GM18511 (cell line): ENCODE data around the gene MAP1LC3B.
"Not testable (repeated sequence)": the region's sequence is repeated elsewhere in the genome, so short reads cannot be mapped to it uniquely, and the experiment has no call there.

Source experiments
- ATAC-seq: cut with Tn5 transposase; IDR thresholded peaks from one replicate; pipeline ENCODE4 v1.9.1; 2021; ENCODE audit warnings: mild to moderate bottlenecking, moderate library complexity; ENCODE audit not compliant: unreplicated experiment

MAP1LC3B gene

DNA sequence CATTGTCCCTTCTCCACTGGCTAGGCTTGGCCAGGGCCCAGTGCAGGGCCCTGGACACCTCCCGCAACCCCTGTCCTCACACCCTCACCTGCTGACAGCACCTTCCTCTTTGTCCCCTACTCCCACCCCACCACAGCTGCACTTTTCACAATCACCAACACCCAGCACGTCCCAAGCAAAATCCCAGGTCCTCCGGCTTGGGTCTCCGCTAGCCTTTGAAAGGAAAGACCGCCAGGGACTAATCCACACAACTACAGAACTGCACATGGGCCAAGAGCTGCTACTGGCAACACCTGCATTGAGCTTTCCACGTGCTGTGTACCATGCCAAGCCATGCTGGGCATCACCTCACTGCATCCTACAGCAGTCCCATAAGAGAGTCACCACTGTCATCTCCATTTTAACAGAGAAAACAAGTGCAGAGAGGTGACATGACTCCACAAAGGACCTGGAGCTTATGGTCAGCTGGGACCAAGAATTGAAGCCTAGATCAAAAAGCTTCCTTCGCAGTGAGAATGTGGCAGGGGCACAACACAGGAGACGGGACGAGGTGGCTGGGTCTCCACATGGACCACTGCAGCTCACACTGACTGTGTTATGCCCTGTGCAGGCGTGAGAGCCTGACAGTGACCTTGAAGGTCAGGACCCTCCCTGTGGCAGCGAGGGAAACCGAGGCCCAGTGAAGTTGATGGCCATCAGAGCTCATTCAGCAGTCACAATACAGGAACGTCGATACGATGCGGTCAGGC is 31.1 kb upstream of the MAP1LC3B start:
- no peak for ATAC-seq

DNA sequence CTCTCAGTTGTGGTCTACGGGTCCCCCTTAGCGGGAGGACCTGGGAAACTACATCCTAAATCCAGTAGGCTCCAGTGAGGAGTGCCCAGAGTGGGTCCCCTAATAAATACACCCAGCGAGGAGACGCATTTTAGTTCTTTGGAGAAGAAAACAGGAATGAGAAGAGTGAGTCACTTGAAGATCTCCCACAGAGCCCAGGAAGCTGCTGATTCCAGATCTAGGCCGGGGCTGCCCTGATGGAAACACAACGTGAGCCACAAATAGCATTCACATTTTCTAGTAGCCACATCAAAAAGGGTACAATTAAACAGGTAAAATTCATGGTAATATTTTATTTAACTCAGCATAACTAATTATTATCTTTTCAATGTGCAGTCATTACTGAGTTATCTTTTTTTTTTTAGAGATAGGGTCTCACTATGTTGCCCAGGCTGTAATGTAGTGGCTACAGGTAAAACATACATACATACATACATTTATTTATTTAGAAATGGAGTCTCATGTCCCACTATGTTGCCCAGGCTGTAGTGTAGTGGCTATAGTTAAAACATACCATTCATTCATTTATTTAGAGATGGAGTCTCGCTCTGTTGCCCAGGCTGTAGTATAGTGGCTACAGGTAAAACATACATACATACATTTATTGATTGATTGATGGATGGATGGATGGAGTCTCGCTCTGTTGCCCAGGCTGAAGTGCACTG is 30.1 kb upstream of the MAP1LC3B start:
- ATAC-seq: no peak

GRCh38 chr16:87362828-87363559 is 29.1 kb upstream of the MAP1LC3B start:
- ATAC-seq: not testable (repeated sequence)

- ATAC-seq: no peak
Observed at GRCh38 chr16:87363771-87364455, 28.2 kb upstream of the MAP1LC3B start.

- no peak for ATAC-seq
Observed at GRCh38 chr16:87365021-87365713, 27.0 kb upstream of the MAP1LC3B start.

- ATAC-seq: no peak
Observed at GRCh38 chr16:87366288-87366687, 25.8 kb upstream of the MAP1LC3B start.

GRCh38 chr16:87366930-87367329 is 25.2 kb upstream of the MAP1LC3B start:
- ATAC-seq: no peak

- ATAC-seq: no peak
Observed at GRCh38 chr16:87367529-87367928, 24.6 kb upstream of the MAP1LC3B start.

DNA sequence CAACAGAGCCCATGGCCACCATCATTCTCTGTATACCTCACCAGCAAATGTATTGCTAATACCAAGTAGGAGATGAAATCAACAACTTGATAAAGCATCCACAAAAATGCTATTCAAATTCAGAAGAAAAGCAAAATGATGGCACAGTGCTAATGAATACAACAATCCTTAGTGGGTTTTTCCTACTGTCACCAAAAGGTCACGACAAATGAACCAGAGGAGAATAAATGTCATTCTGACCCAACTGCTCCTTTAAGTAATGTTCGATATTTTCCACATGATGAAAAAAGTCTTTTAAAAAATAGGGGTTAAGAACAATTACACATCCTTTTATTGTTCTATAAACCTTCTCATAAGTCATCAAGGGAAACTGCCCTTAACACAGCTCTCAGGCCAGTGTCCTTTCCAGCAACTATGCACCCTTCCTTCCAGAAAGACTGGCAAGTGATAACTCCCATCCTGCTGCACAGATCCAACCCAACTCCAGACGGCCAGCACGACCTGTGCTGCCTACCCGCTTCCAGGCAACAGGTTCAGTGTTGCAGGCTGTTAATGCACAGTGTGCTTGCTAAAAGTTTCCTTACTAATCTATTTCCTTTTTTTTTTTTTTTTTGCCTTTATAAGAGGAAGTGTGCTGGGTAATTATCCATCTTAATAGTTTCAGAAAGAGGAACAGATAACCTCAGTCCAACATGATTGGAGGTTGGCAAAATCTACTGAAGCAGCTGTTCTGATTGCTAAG is 23.9 kb upstream of the MAP1LC3B start:
- ATAC-seq: no peak

GRCh38 chr16:87369117-87369765 is 22.9 kb upstream of the MAP1LC3B start:
- ATAC-seq: no peak

DNA sequence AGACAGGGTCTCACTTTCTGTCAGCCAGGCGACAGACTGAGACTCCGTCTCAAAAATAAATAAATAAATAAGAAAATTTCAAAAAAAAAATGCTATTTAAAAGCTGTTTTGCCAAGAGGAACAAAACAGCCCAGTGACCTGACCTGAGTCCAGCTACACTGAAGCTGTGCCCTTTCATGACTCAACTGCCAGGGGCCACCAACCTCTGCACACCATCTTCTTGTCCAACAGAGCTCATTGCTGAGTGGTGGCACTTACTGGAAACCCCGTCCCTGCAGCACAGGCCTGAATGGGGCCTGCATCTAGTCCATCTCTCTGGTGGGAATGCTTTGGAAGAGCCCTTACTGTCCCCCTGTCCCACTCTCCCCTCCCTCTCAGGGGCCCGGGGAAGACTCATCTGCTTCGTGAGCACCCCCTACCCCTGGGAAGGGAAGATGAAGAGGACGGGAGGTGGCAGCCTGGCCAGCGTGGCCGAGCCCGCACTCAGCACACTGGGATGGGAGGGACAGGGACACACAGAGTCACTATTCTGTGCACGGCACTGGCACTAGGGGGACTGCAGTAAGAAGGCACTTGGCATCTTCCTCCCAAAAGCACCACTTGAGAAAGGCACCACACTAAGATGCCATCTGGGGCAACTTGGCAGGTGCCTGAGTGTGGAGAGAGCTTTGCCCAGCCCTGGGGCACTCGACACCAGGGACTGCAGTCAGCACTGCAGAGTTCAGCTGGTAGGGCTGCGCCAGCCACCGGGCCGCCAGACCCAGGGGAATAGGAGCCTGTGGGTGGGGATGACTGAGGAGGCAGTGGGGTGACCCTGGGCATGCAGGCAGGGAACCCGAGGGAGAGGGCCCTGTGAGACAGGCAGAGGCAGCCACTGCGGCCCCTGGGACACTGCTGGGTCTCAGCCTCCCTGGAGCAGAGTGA is 22.1 kb upstream of the MAP1LC3B start:
- ATAC-seq: no peak

DNA sequence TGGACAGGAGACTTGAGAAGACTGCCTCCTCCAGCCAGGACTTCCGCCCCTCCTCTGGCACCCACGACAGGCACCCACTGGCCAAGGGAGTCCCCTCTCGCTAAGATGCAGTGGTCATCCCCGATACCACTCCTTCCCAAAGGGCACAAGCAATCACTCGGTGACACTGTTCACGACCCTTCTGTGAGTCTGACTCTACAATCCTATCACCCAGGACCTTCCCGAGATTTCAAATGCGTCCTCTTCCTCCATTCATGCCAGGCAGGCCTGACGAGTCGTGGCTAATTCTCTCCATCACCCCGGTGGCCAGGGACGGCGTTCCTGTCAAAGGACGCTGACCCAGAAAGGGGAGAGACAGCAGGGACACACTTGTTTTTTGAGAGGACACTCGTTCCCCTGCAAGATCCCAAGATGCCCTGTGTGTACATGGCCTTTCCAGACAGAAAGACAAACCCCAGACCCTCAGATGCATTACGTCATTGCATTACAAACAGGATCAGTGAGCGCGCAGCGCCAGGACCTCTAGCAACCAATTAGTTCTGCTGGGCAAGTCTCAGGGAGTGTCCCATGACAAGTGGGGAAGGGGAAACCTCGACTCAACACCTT is 20.8 kb upstream of the MAP1LC3B start:
- no peak for ATAC-seq

DNA sequence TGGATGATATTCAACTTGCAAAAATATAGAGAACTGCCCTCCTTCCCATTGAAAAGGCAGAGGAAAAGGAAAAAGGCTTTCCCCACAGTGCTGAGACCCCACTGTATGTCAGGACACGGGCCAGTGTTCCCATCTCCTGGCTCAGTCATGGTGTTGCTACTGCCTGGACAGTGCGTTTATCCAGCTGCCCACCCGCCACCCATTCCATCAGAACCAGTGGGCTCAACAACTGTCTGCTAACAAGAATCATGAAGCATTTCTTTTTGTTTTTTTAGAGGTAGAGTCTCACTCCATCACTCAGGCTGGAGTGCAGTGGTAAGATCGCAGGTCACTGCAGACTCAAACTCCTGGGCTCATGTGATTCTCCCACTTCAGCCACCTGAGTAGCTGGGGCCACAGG is 19.8 kb upstream of the MAP1LC3B start:
- ATAC-seq: no peak

GRCh38 chr16:87374313-87374712 is 17.8 kb upstream of the MAP1LC3B start:
- ATAC-seq: no peak

DNA sequence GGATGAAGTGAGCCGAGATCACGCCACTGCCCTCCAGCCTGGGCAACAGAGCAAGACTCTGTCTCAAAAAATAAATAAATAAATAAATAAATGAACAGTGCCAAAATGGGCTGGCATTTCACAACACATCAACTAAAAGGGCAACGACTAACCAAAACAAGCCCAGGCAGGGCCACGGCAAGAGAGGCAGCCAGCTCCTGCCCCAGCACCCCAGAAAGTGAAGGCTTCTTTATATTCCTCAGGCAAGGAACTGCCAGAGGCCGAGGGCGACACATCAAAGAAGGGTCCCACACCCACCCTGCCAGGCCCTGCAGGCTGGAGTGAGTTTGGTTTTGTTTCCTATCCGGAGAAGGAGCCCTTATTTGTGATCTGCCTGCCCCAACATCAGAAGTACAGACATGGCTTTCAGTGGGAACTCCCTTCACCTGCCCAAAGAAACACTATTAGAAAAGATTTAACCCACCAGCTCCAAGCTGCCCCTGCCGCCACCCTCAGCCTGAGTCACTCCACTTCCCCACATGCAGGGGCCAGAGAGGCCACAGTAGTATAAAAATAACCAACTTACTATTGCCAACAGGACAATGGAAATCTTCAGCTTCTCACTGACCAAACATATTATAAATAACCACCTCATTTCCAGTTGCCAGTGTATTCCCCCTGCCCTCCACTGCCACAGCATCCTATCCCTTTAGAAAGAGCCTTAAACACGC is 16.6 kb upstream of the MAP1LC3B start:
- no peak for ATAC-seq

DNA sequence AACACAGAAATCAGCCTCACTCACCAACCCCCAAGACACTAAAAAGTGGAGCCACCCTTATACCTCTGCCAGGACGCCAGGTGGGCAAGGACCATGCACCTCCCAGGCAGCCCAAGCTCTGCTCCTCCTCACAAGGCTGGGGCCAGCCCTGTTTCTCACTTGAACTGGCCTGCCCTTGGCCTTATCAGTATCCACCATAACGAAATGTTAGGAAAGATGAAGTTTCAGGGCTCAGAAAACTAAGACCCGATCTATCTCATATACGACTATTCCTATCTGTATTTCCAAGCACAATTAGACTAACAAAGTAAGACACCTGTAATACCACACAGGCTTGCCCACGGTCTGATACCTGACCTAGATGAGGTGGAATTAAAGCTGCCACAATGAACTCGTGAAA is 15.5 kb upstream of the MAP1LC3B start:
- ATAC-seq: no peak

DNA sequence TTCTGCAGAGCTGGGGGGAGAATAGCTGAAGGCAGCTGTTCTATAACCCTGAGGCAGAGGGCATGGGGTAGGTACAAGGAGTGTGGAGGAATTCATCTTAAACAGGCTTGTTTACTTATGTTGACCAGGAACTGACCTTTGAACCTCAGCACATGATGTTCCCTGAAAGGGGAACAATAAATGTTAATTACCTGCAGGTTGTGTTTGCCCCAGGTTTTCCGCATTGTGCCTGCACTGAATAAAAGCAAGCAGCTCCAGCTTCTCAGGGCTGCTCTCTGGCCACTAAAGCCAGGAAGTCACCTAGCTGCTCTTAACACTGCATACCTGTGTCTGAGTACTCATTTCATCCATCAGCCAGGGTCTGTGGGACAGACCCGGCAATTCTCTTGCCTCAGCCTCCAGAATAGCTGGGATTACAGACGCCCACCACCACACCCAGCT is 12.8 kb upstream of the MAP1LC3B start:
- ATAC-seq: not testable (repeated sequence)
